HUES48 (cell line): ENCODE measurements around the gene UACA.

ENCODE experiments used
- H3K27ac ChIP-seq: one replicate; pipeline ENCODE4 v1.7.0; 2013; ENCODE audit warnings: low read depth, low read length, inconsistent platforms
- H3K27me3 ChIP-seq: 2 replicates; pipeline ENCODE4 v1.6.1; 2013; ENCODE audit warnings: mild to moderate bottlenecking, low read length; ENCODE audit not compliant: control insufficient read depth, insufficient read depth
- H3K36me3 ChIP-seq: 2 replicates; pipeline ENCODE4 v1.6.1; 2013; ENCODE audit warnings: low read length; ENCODE audit not compliant: control insufficient read depth, insufficient read depth
- H3K4me1 ChIP-seq: 2 replicates; pipeline ENCODE4 v1.6.1; 2013; ENCODE audit warnings: mild to moderate bottlenecking, low read length; ENCODE audit not compliant: control insufficient read depth, insufficient read depth
- H3K4me3 ChIP-seq: 2 replicates; pipeline ENCODE4 v1.5.1; 2013; ENCODE audit warnings: mild to moderate bottlenecking, low read depth, low read length
- H3K9ac ChIP-seq: 2 replicates; pipeline ENCODE4 v1.6.1; 2013; ENCODE audit warnings: mild to moderate bottlenecking, low read depth, low read length, moderate library complexity
- H3K9me3 ChIP-seq: 2 replicates; pipeline ENCODE4 v1.6.1; 2013; ENCODE audit warnings: low read length; ENCODE audit not compliant: control insufficient read depth, insufficient read depth

Gene UACA

GRCh38 chr15:70635895-70636294 lies 127.5 kb downstream of the UACA start:
- H3K36me3 ChIP-seq: no peaks in the 10 kb centered on the region
- no peak overlapping the region for H3K4me3 ChIP-seq
- H3K4me1 ChIP-seq: peaks cover 40% of the 10 kb centered on the region
- H3K9me3 ChIP-seq: no peaks in the 10 kb centered on the region
- H3K27me3 ChIP-seq: no peaks in the 10 kb centered on the region
- no peak overlapping the region for H3K27ac ChIP-seq
- H3K9ac ChIP-seq: no peak overlapping the region

- H3K36me3 ChIP-seq: no peaks in the 10 kb centered on the region
- no peaks in the 10 kb centered on the region for H3K27me3 ChIP-seq
- H3K27ac ChIP-seq: peak overlapping the region; percentile 82
- H3K9me3 ChIP-seq: no peaks in the 10 kb centered on the region
- peaks cover 40% of the 10 kb centered on the region for H3K4me1 ChIP-seq
- no peak overlapping the region for H3K4me3 ChIP-seq
- no peak overlapping the region for H3K9ac ChIP-seq
These were observed 129.4 kb downstream of the UACA start for GRCh38 chr15:70633991-70634390.

GRCh38 chr15:70633103-70633831 lies 130.1 kb downstream of the UACA start:
- Histone ChIP-seq H3K9ac (no peak overlapping the region; the same call in 1 of the 2 replicates), H3K4me1 (peaks cover 40% of the 10 kb centered on the region), H3K4me3 (0 out of 2 replicates have a peak overlapping the region, but pooled peaks have one; percentile 4), H3K27ac (peak overlapping the region; percentile 82), H3K36me3 (no peaks in the 10 kb centered on the region), H3K9me3 (no peaks in the 10 kb centered on the region), H3K27me3 (no peaks in the 10 kb centered on the region)

DNA sequence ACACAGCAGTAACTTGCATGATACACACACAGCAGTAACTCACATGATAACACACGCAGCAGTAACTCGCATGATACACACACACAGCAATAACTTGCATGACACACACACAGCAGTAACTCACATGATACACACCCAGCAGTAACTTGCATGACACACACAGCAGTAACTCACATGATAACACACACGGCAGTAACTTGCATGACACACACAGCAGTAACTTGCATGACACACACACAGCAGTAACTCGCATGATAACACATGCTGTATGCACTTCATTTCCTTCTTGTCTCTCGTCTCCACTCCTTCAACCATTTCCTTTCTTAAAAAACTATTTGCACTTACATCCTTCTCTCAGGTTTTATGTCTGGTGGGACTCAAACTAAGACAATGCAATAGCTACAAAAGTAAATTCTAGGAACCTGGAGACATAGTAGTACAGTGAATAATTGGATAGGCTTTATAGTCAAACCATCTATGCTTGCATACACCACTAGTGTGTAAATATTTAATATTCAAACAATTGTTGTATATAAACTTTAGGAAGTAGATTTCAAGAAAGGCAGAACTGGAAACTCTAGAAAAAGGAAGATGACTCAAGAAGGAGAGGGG lies 130.8 kb downstream of the UACA start:
- Histone ChIP-seq H3K4me1 (peaks cover 44% of the 10 kb centered on the region), H3K27me3 (no peaks in the 10 kb centered on the region), H3K27ac (peak overlapping the region; percentile 82), H3K9me3 (no peaks in the 10 kb centered on the region), H3K9ac (no peak overlapping the region; the same call in 1 of the 2 replicates), H3K4me3 (0 out of 2 replicates have a peak overlapping the region, but pooled peaks have one; percentile 4), H3K36me3 (no peaks in the 10 kb centered on the region)

DNA sequence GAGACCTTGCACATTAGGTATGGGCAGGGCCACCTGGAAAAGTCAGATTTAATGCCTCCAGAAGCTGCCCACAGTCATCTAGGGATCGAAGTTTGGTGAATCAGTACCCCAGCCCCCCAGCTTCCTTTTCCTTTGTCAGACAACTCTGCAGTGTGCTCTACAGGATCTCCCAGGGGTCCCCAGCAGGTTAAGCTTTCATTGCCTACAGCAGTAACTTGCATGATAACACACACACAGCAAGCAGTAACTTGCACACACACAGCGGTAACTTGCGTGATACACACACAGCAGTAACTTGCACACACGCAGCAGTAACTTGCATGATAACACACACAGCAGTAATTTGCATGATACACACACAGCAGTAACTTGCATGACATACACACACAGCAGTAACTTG lies 131.3 kb downstream of the UACA start:
- Histone ChIP-seq H3K36me3 (no peaks in the 10 kb centered on the region), H3K9me3 (no peaks in the 10 kb centered on the region), H3K27me3 (no peaks in the 10 kb centered on the region), H3K27ac (peak overlapping the region; percentile 64), H3K4me1 (peaks cover 44% of the 10 kb centered on the region), H3K9ac (no peak overlapping the region), H3K4me3 (0 out of 2 replicates have a peak overlapping the region, but pooled peaks have one; percentile 8)

GRCh38 chr15:70629735-70630273 lies 133.6 kb downstream of the UACA start:
- Histone ChIP-seq H3K9me3 (no peaks in the 10 kb centered on the region), H3K4me1 (peaks cover 37% of the 10 kb centered on the region), H3K27me3 (no peaks in the 10 kb centered on the region), H3K9ac (no peak overlapping the region), H3K36me3 (no peaks in the 10 kb centered on the region), H3K27ac (no peak overlapping the region), H3K4me3 (no peak overlapping the region)

DNA sequence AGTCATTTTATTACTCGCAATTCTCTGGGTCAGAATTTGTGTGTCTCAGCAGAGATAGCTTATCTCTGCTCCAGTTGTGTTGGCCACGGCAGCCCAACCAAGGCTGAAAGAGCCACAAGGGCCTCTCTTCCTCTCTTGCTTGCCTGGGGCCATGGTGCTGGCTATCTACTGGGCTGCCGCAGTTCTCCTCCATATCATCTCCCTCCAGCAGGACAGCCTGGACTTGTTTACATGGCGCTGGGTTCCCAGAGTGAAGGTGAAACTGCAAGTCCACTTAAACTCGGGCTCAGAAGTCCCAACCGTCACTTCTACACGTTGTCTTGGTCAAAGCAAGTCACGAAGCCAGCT lies 134.8 kb downstream of the UACA start:
- H3K4me3 ChIP-seq: no peak overlapping the region
- no peaks in the 10 kb centered on the region for H3K27me3 ChIP-seq
- no peak overlapping the region for H3K9ac ChIP-seq
- no peaks in the 10 kb centered on the region for H3K36me3 ChIP-seq
- H3K27ac ChIP-seq: no peak overlapping the region
- no peaks in the 10 kb centered on the region; the same call in 1 of the 2 replicates for H3K9me3 ChIP-seq
- peaks cover 30% of the 10 kb centered on the region for H3K4me1 ChIP-seq

DNA sequence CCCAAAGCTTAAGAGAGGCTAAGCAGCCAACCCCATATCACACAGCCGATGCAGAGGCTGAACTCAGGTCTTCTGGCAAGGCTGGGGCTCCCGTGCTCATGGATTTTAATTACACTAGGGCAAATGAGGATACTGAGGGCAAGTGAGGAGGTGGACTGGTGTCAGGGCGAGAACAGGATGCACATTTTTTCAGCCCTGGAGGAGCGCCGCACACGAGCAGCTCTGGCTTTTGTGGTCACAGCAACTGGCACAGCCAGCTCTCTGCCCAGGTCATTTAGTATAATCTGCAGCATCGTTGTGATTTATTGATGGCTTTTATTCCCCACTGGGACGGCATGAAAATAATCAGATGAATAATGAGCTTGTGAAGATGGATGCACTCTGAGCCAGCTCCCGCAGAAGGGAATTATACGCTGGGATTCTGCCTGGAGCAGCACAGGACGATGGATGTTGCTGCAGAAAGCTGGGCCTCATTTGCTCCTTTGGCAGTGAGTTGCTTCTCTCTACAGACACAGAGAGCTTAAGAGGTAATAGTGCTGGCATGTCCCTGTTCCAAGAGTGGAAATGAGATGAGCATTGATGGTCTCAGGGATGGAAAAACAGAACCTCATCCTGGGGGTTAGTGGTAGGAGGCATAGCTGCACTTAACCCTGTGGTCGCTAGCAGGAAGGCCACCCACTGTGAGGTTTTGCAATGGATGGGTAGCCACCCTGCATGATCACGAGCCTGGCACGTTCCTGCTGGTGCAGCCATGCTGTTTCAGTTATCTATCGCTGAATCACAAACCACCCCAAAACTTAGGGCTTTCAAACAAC lies 135.4 kb downstream of the UACA start:
- H3K4me3 ChIP-seq: no peak overlapping the region
- peaks cover 3% of the 10 kb centered on the region for H3K9me3 ChIP-seq
- no peak overlapping the region for H3K27ac ChIP-seq
- no peaks in the 10 kb centered on the region for H3K27me3 ChIP-seq
- no peak overlapping the region for H3K9ac ChIP-seq
- H3K4me1 ChIP-seq: peaks cover 24% of the 10 kb centered on the region
- no peaks in the 10 kb centered on the region for H3K36me3 ChIP-seq

GRCh38 chr15:70627322-70627721 lies 136.0 kb downstream of the UACA start:
- Histone ChIP-seq H3K36me3 (no peaks in the 10 kb centered on the region), H3K9me3 (peaks cover 8% of the 10 kb centered on the region), H3K27me3 (no peaks in the 10 kb centered on the region), H3K27ac (no peak overlapping the region), H3K4me1 (peaks cover 18% of the 10 kb centered on the region), H3K9ac (no peak overlapping the region), H3K4me3 (no peak overlapping the region)

DNA sequence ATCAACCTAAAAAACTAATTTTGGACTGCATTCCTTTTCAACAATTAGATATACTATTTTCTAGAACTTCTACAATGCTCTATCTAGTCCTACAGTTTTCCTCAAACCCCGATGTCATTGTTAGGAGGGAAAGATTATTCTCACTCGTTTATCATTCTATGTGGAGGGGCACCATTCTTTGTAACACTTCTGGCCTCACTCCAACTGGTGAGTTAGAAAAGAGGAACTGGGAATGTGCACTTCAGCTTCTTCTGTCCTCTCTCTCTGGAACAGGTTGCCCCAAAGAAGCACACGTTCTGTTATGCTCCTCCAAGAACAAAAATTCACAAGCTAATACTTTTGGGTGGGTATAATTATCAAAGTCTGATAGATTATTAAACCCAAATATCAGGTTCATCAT lies 137.9 kb downstream of the UACA start:
- Histone ChIP-seq H3K27me3 (no peaks in the 10 kb centered on the region), H3K9me3 (peaks cover 13% of the 10 kb centered on the region), H3K27ac (no peak overlapping the region), H3K36me3 (no peaks in the 10 kb centered on the region), H3K4me3 (no peak overlapping the region), H3K9ac (no peak overlapping the region), H3K4me1 (peaks cover 4% of the 10 kb centered on the region; the same call in 1 of the 2 replicates)
